Suprapubic skin (tissue), 4 donors: ENCODE results near the gene PRKCE.

Experiments used
- EP300 ChIP-seq: sonication (generic); formaldehyde crosslinking; IDR thresholded peaks from one replicate; pipeline ENCODE4 v1.6.1; 2017; ENCODE audit warnings: antibody characterized with exemption
- POLR2A ChIP-seq, 2 donors: fragments of 450-650 bp; IDR thresholded peaks; one replicate each; pipeline ENCODE4 v1.6.1; 2017; ENCODE audit warnings: antibody characterized with exemption in 2 of 2, mild to moderate bottlenecking in 2 of 2, moderate library complexity in 2 of 2
- POLR2AphosphoS5 ChIP-seq, 3 donors: sonication (generic); formaldehyde crosslinking; IDR thresholded peaks; one replicate each; pipeline ENCODE4 v1.6.1; 2017; ENCODE audit warnings: antibody characterized with exemption in 3 of 3
- TF ChIP-seq, protein P1 (sequence below), 2 donors: fragments of 200-600 bp in 1 of 2; fragments of 450-650 bp in 1 of 2; sonication (generic) in 1 of 2; IDR thresholded peaks; one replicate each; pipeline ENCODE4 v1.5.1; 2016 to 2019; ENCODE audit warnings: antibody characterized with exemption in 2 of 2, mild to moderate bottlenecking in 1 of 2, moderate library complexity in 1 of 2

DNA sequence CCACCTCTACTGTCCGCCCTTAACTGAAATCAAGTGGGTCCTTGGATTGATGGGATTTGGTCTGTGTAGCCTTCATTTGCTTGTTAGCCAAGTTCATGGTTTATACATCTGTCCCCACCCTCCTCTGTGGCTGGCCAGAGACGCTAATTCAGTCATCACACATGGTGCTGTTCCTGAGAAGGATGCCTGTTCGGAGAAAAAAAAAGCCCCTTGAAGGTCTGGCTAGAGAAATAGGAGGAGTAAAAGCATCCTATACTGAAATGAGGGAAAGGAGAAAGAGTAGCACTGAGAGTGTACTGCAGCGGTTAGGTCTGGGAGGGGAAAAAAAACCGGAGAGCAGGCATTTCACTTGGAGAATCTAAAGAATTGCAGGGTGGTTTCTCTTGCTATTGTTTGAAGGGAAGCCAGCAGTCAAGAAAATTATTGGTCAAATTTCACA is 465.1 kb downstream of the PRKCE start:
- TF ChIP-seq, protein P1, sequence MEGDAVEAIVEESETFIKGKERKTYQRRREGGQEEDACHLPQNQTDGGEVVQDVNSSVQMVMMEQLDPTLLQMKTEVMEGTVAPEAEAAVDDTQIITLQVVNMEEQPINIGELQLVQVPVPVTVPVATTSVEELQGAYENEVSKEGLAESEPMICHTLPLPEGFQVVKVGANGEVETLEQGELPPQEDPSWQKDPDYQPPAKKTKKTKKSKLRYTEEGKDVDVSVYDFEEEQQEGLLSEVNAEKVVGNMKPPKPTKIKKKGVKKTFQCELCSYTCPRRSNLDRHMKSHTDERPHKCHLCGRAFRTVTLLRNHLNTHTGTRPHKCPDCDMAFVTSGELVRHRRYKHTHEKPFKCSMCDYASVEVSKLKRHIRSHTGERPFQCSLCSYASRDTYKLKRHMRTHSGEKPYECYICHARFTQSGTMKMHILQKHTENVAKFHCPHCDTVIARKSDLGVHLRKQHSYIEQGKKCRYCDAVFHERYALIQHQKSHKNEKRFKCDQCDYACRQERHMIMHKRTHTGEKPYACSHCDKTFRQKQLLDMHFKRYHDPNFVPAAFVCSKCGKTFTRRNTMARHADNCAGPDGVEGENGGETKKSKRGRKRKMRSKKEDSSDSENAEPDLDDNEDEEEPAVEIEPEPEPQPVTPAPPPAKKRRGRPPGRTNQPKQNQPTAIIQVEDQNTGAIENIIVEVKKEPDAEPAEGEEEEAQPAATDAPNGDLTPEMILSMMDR (IDR thresholded peaks at IDR 0.05) = no peak
- no peak for TF ChIP-seq POLR2A (IDR thresholded peaks at IDR 0.05)
- TF ChIP-seq POLR2AphosphoS5 (IDR thresholded peaks at IDR 0.05) = no peak
- TF ChIP-seq EP300 = no peak
